GM19239 (cell line): ENCODE results near the gene PXT1.

ENCODE experiments used
- DNase-seq: peaks from one replicate; pipeline ENCODE4 v3.0.0; 2011; ENCODE audit warnings: low spot score; ENCODE audit not compliant: insufficient read length
- FAIRE-seq: peaks from 2 replicates; lab custom pipeline; 2011; peaks lifted over from hg19 to GRCh38; lab: Jason Lieb, UNC

The PXT1 gene

DNA sequence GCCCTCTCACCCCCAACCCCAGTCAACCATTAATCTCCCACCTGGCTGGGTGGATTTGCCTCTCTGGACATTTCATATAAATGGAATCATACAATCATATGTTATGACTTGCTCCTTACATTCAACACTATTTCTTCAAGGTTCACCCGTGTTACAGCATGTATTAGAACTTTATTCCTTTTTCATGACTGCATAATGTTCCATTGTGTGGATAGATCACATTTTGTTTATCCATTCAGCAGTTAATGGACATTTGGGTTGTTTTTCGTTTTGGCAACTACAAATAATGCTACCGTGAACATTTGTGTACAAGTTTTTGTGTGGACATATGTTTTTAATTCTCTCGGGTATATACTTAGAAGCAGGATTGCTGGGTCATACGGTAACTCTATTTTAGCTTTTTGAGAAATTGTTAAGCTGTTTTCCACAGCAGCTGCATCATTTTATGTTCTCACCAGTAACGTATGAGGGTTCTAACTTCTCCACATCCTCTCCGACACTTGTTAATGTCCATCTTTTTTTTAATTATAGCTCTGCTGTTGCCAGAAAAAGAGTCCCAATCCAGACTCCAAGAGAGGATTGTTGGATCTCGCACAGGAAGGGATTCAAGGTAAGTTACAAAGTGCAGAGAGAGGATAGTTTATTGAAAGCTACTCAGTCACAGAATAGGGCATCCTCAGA is 90.0 kb downstream of the PXT1 start:
- FAIRE-seq (no peak), DNase-seq (no peak)

DNA sequence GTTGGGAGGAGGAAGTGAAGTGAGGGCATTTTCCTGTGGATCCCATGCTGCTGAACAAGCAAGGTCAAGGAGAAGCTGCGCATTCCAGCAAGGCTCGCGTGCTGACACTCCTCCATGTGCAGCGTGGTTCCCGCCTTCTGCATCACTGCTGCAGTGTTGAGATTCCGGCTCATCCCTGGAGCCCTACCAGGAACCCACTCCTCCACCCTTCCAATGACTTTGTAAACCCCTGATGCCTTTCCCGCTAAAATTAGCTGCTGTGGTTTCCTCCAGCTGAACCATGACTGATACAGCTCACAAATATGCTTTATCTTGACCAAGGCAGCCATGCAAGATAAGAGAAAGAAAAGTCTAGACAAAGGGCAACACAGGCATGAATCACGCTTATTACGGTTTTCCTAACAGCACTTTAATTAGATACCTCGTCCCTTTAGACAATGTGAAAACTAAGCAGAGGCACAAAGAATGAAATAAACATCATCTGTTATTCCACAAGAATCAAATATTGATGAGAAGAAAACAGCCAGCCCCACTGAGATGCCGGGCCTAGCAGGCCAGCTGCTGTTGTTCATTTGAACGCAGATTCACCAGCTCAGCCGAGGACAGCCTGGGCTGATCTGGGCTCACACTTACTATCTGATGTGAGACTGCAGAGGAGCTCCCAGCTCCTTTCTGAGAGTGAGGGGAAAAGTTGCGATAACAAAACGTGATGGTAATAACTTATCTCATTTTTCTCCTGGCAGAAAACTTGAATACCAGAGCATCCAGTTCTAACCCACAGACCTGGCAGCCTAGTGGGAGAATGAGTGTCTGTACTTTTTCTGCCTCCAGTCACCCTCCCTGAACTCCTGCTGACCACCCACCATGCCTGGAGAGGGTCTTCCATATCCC is 91.7 kb downstream of the PXT1 start:
- DNase-seq, result no peak
- no peak for FAIRE-seq

DNA sequence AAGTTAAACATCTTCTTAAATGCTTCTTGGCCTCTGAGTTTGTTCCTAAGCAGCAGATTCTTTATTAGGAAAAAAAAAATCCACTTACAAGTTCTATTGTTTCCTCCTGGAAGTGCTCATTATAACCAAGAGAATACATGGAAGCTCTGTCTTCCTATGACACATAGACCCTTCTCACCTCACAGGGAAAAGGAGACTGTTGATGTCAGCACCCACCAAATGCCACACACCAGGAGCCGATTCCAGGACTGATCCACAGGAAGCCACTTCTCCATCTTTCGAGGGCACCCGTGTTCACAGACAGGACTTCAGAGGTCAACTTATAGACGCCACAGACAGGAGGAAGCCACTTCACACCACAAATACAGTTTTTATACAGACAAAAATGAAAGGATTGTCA is 92.6 kb downstream of the PXT1 start:
- DNase-seq, result no peak
- FAIRE-seq, result no peak

DNA sequence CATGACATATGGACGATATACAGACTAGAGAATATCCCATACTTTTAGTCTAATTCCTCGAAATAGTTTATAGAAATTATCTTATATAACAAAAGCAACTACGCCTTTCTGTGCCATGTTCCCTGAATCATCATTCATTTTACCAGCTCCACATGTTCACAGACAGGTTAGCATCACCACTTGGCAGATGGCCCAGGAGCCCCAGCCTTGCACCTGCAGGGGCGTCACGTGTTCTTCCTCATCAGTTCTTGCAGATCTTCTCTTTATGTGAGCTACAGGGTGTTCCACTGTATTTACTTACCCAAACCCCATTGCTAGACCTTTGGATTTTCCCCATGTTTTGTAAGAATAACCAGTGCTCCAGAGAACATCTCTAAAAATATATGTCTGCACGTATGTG is 93.4 kb downstream of the PXT1 start:
- DNase-seq (no peak), FAIRE-seq (no peak)

DNA sequence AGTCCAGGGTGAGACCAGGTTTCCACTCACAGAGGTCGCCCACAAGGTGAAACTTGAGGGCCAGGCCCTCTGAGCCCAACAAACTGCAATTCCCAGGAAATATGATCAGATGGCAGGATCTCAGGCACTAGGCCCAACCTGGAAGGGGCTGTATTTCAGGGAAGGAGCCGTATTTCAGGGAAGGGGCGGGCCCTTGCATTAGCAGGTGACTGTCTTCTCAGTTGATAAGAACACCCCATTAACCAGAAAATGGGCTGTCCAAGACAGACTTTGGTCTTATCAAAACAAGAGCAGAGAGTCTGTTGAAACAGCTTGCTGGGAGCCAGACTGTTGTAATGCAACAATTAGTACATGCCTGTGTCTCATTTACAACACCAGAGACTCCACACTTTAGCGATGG is 95.0 kb downstream of the PXT1 start:
- no peak for DNase-seq
- FAIRE-seq, result no peak

DNA sequence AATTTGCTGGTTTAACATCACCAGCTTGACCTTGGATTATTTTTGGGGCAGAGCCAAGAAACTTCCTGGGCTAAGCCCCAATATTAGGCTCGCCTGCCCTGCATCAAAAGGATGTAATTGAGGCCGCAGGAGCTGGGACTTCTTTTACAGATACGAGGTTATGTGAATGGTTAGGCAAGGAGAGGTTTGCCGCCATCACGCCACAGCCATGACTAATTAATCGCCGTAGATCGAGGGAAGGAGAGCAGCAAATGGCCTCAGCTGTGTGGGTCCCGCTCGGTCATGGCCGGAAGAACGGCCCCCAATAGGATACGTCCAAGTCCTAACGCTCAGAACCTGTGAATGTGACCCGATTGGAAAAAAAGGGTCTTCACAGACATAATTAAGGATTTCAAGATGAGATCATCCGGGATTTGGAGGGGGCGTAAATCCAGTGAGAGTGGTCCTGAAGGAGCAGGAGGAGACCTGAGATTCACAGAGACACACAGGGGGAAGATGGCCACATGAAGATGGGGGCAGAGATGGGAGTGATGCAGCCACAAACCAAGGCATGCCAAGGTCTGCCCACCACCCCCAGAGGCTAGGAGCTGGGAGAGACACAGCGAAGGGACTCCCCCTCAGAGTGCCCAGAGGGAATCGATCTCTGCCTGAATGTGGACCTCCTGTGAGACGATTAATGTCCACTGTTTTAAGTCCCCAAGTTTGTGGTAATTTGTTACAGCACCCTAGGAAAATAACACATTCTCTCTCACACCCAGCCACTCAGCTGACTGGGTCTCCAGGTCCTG is 96.0 kb downstream of the PXT1 start:
- no peak for FAIRE-seq
- no peak for DNase-seq

DNA sequence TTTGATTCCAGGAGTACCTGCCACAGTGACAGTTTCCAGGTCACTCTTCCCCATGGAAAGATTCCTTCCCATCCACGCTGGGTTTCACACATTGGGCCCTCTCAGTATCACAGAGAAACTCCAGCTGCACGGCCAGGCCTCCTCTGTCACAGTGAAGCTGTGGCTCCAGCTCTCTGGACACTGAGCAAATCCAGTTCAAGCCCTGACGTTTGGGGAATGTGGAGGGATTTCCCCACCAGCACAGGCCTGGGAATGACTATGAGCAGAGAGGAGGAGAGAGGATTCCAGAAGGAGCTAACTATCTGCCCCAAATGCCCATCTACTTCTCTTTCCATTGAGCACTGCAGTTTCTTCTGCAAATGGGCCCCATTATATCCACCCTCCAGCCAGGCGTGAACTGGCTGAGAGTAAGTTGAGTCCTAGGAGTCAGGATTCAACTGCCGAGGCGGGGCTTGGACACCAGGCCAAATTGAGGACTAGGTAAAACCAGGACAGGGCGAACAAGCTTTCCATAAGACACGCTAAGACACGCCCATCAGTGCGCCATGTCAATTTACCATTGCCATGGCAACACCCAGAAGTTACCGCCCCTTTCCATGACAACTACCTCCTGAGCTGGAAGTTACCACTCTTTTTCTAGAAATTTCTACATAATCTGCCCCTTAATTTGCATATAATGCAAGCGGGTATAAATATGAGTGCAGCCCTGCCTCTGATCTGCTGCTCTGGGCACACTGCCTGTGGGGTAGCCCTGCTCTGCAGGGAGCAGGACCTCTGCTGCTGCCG is 96.8 kb downstream of the PXT1 start:
- no peak for DNase-seq

DNA sequence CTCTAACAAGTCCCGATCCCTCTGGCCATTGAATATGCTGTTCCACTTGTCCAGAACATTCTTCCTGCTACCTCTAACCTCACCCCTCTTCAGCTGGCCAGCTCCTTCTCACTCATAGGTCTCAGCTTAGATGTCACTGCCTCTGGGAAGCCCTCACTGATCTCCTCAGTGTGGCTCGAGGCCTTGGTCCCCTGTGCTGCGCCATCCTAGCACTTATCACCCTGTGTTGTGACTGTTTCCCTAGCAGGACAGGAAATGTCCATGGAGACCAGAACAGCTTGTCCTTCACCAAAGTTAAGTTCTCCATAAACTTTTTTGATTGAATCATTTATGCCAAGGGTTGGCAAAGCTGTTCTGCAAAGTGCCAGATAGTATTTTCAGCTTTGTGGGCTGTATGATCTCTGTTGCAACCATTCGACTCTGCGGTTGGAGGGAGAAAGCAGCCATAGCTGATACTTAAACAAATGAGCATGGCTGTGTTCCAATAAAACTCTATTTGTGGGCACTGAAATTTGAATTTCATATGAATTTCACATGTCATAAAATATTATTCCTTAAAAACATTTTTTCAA is 99.5 kb downstream of the PXT1 start:
- DNase-seq (no peak), FAIRE-seq (no peak)

More for the DNA sequence above, 96.8 kb downstream of the PXT1 start:
- FAIRE-seq, result no peak

DNA sequence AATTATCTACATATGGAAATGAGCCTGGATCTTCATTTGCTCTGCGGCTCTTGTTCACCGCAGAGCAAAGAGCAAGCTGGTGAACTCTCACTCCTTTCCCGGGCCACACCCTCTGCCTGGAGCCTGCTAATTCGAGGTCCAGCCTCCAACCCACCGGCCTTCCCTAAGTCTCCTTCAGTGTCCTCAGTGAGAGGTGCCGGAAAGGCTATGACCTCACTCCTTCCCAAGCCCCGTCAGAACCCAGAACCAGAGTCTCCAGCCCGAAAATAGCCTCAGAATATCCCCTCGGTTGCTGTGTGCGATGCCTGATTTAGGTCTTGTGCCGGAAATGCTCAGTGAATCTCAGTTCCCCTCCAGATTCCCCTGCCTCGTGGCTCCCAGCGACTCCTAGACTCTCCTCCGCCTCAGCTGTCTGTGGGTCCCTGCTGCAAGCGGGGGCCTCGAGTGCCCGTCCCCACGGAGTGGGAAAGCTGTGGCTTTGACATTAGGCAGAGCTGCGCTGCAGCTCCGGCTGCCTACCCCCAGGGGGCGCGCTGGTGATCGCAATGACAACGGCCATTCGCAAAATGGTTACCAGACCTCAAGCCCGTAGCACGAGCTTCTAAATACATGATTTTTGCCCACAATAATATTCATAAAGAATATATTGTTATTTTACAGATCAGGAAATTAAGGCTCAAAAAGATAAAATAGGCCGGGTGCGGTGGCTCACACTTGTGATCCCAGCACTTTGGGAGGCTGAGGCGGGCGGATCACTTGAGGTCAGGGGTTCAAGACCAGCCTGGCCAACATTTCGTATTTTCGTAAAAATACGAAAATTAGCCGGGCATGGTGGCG is 101.8 kb downstream of the PXT1 start:
- FAIRE-seq (peak; percentile 89), DNase-seq (peak; percentile 59)
